Glomerular visceral epithelial cell (primary cell): ENCODE results near the gene CD244.
"Not testable (repeated sequence)": the region's sequence is repeated elsewhere in the genome, so short reads cannot be mapped to it uniquely, and the experiment has no call there.

Experiments used
- DNase-seq: peaks from one replicate; pipeline ENCODE4 v3.0.0-alpha.2; 2016; ENCODE audit errors: extremely low spot score

The CD244 gene, protein sequence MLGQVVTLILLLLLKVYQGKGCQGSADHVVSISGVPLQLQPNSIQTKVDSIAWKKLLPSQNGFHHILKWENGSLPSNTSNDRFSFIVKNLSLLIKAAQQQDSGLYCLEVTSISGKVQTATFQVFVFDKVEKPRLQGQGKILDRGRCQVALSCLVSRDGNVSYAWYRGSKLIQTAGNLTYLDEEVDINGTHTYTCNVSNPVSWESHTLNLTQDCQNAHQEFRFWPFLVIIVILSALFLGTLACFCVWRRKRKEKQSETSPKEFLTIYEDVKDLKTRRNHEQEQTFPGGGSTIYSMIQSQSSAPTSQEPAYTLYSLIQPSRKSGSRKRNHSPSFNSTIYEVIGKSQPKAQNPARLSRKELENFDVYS

DNA sequence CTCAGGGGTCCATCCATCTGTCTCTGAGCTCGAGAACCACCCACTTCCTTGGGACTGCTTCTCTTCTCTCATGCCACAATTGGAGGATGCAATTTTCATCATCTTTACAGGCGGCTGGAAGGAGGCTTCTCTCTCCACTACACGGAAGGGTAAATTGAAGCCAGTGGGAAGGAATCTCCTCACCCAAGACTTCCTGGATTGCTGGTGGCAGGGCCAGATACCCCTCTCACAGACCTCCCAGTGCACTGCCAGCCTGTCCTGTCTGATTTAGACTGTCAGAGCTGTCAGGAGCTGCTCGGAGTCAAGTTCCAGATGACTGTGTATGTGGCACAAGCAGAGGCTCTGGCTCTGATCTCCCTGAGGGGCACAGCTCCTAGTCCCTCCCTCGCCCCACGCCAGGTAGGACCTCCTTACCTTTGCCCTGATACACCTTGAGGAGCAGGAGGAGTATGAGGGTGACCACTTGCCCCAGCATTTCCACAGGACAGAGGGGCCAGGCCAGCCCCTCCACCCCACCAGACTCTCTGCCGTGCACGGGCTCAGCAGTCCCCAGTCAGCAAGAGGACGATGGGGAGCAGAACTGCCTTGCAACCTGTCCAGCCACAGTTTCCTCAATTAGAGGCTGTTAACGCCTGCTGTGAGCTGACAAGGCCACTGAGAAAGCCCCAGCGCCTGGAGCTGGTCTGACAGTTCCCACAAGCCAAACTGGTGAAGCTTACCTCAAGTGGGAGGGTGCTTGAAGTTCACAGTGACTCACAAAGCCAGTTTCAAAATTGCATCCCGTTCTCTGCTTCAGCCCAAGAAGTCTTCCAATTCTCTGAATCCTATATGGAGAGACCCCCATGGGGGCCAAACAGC lies at the start of gene CD244:
Gene CD244 (minus strand): TSS at position 685 of the 858 bp plus-strand sequence. CDS start 210 bp downstream, at position 475.
- no peak for DNase-seq

DNA sequence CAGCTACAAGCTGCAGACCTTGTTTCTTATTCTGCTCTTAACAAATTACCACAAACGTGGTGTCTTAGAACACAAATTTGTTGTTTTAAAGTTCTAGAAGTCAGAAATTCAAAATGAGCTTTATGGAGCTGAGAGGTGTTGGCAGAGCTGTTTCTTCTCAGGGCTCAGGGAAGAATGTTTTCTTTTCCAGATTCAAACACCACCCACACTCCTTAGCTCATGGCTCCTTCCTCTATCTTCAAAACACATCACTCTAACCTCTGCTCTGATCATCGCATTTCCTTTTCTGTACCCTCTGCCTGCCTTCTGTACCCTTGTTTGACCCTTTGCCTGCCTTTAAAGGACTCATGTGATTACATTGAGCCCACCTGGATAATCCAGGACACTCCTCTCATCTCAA lies 49.2 kb upstream of the CD244 start:
- no peak for DNase-seq

DNA sequence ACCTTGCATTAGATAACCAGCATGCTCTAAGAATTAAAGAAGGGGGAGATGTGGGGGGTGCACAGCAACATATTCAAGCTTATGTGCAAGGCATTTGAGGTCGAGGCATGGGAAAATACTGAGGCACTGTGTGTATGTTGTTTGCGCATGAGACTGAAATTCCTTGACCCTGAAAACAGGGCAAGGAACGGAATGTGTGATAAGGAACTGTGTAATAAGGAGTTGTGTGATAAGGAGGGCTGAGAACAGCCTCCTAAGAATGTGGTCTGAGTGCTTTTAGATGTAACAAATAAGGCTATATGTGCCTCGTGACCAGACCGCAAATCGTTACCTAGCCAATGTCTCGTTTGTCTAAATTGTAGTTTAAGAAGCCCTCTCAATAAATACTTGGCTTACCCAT lies 48.8 kb upstream of the CD244 start:
- DNase-seq = no peak

DNA sequence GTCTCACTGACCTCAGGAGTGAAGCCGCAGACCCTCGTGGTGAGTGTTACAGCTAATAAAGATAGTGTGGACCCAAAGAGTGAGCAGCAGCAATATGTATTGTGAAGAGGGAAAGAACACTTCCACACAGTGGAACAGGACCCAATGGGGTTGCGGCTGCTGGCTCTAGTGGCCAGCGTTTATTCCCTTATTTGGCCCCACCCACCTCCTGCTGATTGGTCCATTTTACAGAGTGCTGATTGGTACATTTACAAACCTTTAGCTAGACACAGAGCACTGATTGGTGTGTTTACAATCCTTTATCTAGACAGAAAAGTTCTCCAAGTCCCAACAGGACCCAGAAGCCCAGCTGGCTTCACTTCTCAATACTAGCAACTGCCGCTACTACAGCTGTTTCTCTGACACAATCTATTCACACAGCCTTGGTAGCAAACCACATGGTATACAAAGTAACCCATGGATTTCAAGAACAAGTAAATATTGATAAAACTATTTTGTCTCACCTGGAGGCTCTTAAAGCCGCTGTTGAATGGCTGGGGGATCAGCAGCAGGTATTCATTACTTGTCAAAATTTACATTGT lies 47.6 kb upstream of the CD244 start:
- no peak for DNase-seq

DNA sequence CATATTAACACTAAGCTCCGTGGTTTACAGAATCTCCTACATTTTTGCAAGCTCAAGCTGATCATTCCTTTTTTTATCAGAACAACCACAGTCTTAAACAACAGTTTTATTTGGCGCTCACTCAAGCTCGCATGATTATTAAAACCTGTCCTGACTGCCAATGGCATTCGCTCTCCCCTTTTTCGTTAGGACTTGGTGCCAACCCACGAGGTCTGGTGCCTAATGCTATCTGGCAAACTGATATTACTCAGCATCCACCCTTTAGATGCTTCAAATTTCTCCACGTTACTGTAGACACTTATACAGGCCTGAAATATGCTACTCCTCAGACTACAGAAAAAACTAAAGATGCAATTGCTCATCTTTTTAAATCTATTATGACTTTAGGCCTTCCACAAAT lies 45.3 kb upstream of the CD244 start:
- no peak for DNase-seq

DNA sequence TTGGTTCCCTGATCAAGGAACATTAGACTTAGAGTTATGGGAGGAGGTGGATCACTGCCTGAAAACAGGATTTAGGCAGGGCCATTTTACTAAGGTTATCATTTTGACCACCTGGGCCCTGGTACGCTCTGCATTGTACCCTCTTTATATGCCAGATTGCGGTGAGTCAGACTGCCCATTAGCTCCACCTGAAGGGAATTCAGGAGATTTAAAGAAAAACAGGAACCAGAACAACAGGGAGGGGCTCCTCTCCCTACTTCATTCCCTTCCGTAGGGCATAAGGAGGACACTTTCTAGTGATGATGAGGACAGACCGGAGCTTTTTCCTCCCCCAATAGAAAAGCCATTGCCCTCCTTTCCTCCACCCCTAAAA lies 42.9 kb upstream of the CD244 start:
- no peak for DNase-seq

DNA sequence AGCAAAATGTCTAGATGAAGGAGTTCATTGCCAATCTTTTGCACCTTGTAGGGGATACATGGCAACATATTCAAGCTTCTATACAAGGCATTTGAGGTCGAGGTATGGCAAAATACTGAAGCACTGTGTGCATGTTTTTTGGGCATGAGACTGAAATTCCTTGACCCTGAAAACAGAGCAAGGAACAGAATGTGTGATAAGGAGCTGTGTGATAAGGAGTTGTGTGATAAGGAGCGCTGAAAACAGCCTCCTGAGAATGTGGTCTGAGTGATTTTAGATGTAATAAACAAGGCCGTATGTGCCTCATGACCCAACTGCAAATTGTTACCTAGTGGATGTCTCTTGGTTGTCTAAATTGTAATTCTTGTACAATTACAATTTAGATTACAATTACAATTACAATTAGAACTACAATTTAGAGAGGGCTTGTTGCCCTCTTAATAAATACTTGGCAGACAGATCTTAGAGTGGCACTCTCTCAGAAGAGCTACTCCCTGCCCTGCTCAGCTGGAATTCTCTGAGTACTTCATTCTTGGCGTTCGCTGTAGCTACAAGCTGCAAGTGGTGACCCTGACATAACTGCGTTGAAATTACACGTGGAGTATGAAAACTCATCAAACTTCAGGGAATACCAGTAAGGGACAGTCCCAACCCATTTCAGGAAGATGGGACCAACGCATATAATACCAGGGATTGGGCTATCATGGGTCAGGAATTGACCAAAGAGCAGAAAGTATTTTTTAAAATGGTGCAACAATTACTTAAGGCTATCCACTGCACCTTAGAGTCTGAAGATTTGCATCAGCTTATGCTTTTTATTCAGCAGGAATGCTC lies 42.3 kb upstream of the CD244 start:
- no peak for DNase-seq

DNA sequence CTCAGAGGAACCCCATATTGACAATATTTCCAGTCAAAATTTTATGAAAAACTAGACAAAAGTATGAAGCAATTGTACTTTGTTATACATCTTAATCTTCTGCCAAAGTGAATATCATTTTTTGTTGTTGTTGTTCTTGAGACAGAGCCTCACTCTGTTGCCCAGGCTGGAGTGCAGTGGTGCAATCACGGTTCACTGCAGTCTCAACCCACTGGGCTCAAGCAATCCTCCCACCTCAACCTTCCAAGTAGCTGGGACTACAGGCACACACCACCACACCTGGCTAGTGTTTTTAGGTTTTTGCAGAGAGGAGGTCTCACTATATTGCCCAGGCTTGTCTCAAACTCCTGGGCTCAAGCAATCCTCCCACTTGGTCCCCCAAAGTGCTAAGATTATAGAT lies 39.6 kb upstream of the CD244 start:
- DNase-seq = not testable (repeated sequence)

DNA sequence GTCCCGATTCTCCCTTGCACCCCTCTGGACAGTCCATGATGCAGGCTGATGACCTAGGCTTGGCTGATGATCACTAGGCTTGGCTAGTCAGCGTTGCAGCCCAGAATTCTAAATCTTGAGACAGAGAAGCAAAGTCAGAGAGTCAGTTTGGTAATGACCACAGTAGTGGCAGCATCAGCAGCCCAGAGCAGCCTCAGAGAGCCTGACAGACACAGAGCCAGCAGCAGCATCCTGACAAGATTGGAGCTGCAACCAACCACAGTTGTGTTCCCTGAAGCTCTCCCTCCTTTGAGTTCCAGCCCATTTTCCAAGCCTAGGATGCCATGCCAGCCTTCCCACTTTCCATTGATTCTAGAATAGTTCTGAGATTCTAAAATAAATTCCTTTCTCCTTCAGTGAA lies 39.1 kb upstream of the CD244 start:
- DNase-seq = no peak

DNA sequence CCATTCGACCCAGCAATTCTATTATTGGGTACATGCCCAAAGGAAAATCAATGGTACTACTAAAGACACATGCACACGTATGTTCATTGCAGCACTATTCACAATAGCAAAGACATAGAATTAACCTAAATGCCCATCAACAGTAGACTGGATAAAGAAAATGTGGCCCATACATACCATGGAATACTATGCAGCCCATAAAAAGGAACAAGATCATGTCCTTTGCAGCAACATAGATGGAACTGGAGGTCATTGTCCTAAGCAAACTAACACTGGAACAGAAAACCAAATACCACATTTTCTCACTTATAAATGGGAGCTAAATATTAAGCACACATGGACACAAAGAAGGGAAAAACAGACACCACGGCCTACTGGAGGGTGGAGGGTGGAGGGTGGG lies 38.0 kb upstream of the CD244 start:
- not testable (repeated sequence) for DNase-seq

DNA sequence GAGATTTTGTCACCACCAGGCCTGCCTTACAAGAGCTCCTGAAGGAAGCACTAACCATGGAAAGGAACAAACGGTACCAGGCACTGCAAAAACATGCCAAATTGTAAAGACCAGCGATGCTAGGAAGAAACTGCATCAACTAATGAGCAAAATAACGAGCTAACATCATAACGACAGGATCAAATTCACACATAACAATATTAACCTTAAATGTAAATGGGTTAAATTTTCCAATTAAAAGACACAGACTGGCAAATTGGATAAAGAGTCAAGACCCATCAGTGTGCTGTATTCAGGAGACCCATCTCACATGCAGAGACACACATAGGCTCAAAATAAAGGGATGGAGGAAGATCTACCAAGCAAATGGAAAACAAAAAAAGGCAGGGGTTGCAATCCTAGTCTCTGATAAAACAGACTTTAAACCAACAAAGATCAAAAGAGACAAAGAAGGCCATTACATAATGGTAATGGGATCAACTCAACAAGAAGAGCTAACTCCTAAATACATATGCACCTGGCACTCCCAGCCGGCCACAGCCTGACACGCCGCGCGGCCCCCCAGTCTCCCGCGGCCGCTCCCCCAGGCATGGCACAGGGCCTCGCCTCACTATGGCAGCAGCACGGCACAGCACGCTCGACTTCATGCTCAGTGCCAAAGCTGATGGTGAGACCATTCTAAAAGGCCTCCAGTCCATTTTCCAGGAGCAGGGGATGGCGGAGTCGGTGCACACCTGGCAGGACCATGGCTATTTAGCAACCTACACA lies 31.9 kb upstream of the CD244 start:
- not testable (repeated sequence) for DNase-seq

DNA sequence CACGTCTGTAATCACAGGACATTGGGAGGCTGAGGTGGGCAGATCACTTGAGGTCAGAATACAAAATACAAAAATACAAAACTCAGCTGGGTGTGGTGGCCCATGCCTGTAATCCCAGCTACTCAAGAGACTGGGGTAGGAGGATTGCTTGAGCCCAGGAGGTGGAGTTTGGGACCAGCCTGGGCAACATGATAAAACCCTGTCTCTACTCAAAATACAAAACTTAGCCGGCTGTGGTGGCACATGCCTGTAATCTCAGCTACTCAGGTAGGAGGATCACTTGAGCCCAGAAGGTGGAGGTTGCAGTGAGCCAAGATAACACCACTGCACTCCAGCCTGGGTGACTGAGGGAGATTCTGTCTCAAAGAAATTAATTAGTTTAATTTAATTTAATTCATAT lies 28.8 kb upstream of the CD244 start:
- DNase-seq = no peak

DNA sequence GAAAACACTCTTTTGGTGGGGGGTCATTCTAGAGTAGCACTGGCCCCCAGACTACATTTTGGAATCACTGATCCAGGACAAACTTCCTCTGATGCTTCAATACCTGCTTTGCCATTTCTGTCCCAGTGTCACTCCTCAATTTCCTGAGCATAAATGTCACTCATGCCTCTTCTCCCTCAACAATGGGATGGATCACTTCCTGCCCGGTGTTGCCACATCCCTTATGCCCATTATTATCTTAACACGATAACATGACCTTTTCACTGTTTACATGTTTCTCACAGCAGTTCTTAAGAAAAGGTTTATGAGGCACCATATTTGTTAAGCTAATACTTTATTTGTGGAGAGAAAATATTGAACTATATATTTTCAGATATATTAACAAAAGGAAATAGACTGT lies 26.2 kb upstream of the CD244 start:
- no peak for DNase-seq

DNA sequence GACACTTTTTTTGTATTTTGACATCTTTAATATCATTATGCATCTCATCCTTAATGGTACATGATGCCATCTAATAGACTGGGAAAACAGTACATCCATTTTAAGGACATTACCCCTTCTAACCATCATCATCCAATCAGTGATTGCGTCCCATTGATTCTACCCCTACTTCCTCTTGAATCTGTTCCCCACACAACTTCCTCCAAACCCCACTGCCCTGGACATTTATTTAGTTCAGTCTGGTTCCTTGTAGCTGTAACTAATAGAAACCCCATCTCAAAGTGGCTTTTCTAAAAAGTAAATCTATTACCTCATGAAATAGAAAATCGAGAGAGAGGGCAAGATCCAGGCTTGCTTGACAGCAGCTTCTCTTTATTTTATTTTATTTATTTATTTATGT lies 24.4 kb upstream of the CD244 start:
- no peak for DNase-seq

DNA sequence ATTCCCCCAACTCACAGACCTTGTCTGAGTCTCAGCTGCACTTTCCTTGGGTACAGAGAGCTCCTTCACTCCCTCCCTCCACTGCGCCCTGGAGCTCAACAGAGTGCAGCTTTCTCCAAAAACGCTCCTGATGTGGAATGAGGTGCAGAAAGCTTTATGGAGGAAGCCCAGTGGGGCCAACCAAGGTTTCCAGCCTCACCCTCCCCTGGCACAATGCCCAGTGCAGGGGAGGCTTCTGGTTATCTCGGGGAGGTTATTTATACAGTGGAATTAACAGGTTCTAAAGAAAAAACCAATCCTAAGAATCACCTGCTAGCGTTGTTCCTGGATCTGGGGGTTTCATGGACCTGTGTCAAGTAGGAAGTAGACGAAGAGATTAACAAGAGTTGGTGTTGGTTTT lies 22.4 kb upstream of the CD244 start, which contains the start of gene ITLN1:
Gene ITLN1 (minus strand): TSS at position 139 of the 400 bp plus-strand sequence. CDS start 303 bp downstream, outside the sequence.
- no peak for DNase-seq

DNA sequence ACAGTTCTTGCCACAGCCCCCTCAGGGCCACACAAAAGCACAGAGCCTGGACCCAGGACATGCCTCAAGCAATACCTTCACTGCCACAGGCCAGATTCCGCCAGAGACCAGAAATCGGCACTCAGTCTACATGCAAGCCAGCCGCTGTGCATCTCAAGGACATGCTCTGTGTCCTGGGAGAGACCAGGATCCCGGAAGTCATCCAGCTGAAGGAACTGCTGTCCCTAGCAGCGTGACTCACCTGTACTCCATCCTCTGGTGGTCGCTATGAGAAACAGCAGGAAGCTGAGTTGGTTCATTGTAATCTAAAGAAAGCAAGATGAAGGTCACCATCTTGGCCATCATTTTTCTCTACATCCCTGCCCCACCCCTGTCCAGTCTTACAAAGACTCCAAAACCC lies 21.9 kb upstream of the CD244 start:
- no peak for DNase-seq

DNA sequence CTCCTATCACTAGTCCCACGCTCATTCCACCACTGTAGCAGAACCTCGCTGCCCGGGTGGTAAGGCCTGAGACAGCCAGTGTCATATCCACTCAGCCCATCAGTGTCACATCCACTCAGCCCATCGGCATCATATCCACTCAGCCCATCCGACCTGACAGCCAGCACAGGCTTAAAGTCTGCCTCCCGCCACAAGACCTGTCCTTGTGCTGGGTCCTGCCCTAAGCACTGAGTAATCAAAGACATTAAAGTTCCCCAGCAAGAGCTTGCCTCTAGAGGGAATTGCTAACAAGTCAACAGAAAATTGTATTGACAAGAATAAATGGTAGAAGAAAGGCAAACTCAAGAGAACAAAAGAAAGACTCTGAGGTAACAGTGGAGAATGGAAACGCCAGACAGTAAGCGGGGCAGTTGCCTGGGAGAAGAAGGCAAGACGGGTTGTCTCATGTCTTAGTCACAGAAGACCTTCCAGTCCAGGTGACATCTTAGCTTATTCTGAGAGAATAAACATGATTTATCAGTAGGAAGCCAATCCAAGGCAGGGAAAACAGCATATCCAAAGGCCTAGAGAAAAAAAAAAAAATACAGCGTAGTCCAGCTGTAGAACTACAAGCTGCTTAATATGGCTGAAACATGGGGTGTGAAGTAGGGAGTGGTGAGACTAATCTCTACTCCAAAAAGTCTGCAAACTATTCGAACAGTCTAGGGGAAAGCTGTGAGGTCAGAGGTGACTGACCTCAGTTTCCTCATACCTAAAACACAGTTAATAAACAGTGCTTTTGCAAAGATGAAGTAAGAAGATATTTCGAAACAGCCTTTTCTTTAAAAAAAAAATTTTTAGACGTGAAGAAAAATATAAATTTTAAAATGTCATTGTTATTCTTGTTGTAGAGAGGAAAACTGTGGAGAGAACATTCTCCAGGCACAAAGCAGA lies 21.2 kb upstream of the CD244 start:
- DNase-seq = no peak

DNA sequence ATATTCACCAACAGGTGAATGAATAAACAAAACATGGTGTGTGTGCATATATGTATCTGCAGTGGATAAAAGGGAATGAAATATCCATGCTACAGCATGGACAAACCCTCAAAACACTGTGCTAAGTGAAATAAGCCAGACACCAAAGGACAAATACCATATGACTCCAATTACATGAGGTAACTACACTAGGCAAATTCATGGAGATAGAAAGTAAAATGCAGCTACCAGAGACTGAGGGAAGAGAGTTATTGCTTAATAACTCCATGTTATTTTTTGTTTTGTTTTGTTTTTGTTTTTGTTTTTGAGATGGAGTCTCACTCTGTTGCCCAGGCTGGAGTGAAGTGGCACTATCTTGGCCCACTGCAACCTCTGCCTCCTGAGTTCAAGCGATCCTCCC lies 19.9 kb upstream of the CD244 start:
- DNase-seq = no peak

DNA sequence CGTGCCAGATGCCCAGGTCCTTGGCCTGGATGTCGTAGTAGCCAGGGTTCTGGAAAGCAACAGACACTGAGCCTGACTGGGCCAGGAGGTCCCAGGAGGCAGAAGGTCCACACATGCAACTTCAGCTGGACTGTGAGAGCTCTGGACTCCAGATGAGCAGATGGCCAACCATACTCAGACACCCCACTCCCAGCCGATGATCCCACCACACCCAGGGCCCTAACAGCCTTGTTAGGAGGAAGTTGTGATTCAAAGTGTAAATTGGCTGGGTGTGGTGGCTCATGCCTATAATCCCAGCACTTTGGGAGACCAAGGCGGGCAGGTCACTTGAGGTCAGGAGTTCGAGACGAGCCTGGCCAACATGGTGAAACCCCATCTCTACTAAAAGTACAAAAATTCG lies 18.6 kb upstream of the CD244 start:
- DNase-seq = not testable (repeated sequence)

DNA sequence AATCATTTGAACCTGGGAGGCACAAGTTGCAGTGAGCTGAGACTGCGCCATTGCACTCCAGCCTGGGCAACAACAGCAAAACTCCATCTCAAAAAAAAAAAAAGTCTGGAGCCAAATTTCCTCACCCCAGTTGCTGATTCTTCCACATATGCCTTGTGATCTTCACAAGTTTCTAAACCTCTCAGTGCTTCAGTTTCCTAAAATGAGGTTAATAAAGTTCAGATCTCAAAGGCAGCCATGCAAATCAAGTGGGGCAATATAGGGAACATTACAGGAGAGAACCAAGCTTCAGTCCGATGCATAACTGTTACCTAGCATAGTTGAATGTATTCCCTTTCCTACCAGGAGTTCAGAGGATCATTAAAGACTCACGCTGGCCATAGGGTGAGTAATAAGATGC lies 17.5 kb upstream of the CD244 start:
- DNase-seq = no peak
